Hepatocyte (in vitro differentiated cells): ENCODE measurements around the gene JCHAIN. TPM values are rescaled to one million over a fixed set of nuclear protein-coding genes. Genes with fewer than 3 reads are reported as not detected.

Source experiments
- DNase-seq: peaks from one replicate; pipeline ENCODE4 v3.0.0-alpha.2; 2016; ENCODE audit warnings: low spot score
- H2AFZ ChIP-seq: fragments of 200-600 bp; sonication (generic); 2 replicates; pipeline ENCODE4 v1.6.0; 2016; ENCODE audit warnings: antibody characterized with exemption, mild to moderate bottlenecking
- H3K27ac ChIP-seq: fragments of 200-600 bp; sonication (generic); 2 replicates; pipeline ENCODE4 v1.5.1; 2016; ENCODE audit warnings: mild to moderate bottlenecking
- H3K27me3 ChIP-seq: fragments of 200-600 bp; sonication (generic); 2 replicates; pipeline ENCODE4 v1.6.1; 2016
- H3K36me3 ChIP-seq: fragments of 200-600 bp; sonication (generic); replicated peaks from 2 replicates; pipeline ENCODE4 v1.5.1; 2016; ENCODE audit warnings: low read depth; ENCODE audit not compliant: insufficient read depth
- H3K4me1 ChIP-seq: fragments of 200-600 bp; sonication (generic); 2 replicates; pipeline ENCODE4 v1.5.1; 2016; ENCODE audit warnings: mild to moderate bottlenecking, moderate library complexity; ENCODE audit not compliant: insufficient read depth
- H3K4me2 ChIP-seq: fragments of 200-600 bp; sonication (generic); 2 replicates; pipeline ENCODE4 v1.6.0; 2016
- H3K4me3 ChIP-seq: fragments of 200-600 bp; sonication (generic); 2 replicates; pipeline ENCODE4 v1.5.1; 2016; ENCODE audit warnings: mild to moderate bottlenecking
- H3K79me2 ChIP-seq: fragments of 200-600 bp; sonication (generic); 2 replicates; pipeline ENCODE4 v1.6.0; 2017; ENCODE audit warnings: mild to moderate bottlenecking
- H3K9me2 ChIP-seq: fragments of 200-600 bp; sonication (generic); replicated peaks from 2 replicates; pipeline ENCODE4 v1.6.0; 2017; ENCODE audit warnings: mild to moderate bottlenecking; ENCODE audit not compliant: insufficient read depth
- H3K9me3 ChIP-seq: fragments of 200-600 bp; sonication (generic); 2 replicates; pipeline ENCODE4 v1.5.1; 2016; ENCODE audit warnings: low read depth, mild to moderate bottlenecking
- H4K20me1 ChIP-seq: fragments of 200-600 bp; sonication (generic); 2 replicates; pipeline ENCODE4 v1.6.0; 2016; ENCODE audit warnings: mild to moderate bottlenecking; ENCODE audit not compliant: insufficient read depth, poor library complexity, severe bottlenecking
- CTCF ChIP-seq: fragments of 200-600 bp; sonication (generic); IDR thresholded peaks from 2 replicates; pipeline ENCODE4 v1.5.1; 2016; ENCODE audit warnings: antibody characterized with exemption, mild to moderate bottlenecking; ENCODE audit not compliant: poor library complexity
- EZH2 ChIP-seq: fragments of 200-600 bp; sonication (generic); IDR thresholded peaks from 2 replicates; pipeline ENCODE4 v1.6.1; 2016; ENCODE audit warnings: antibody characterized with exemption, mild to moderate bottlenecking, borderline replicate concordance
- EZH2phosphoT487 ChIP-seq: fragments of 200-600 bp; sonication (generic); IDR thresholded peaks from one replicate; pipeline ENCODE4 v1.6.1; 2018; ENCODE audit warnings: antibody characterized with exemption, mild to moderate bottlenecking, low read depth, moderate library complexity; ENCODE audit not compliant: unreplicated experiment, severe bottlenecking
- WGBS: methylation state at CpG from one replicate; pipeline ENCODE4 v1.1.6; 2016; ENCODE audit warnings: low lambda C conversion rate; ENCODE audit errors: missing lambda C conversion rate; 5-methylcytosine and 5-hydroxymethylcytosine counted together
- polyA plus RNA-seq: library from polyadenylated mRNA; unstranded; fragments of >200 nt; fragmentation: Nextera tagmentation; extraction: Ambion mirVana; gene quantifications from 2 replicates; pipeline ENCODE4 v1.2.1, GENCODE V29; 2016
- total RNA-seq: library from RNA; depleted of rRNA; stranded (reverse); fragments of >200 nt; gene quantifications from 2 replicates; pipeline ENCODE4 v1.2.3, GENCODE V29; 2014

JCHAIN gene
- total and polyA plus RNA-seq, 2 experiments from 2014 or later = not detected

GRCh38 chr4:70628444-70628843, 37.9 kb downstream of the JCHAIN start, which contains the start of gene ENAM:
Gene ENAM, plus strand, starts transcription at chr4:70628744. Its CDS starts 757 bp downstream, at chr4:70629501.
- Histone ChIP-seq H2AFZ (no peak within 1 kb of the TSS), H3K4me2 (no peak within 1 kb of the TSS), H3K9me3 (no peaks in the 10 kb centered on the region), H3K27ac (no peak within 1 kb of the TSS), H3K4me1 (no peaks in the 10 kb centered on the region), H3K4me3 (no peak within 1 kb of the TSS), H3K27me3 (no peaks in the 10 kb centered on the region), H3K36me3 (no peaks in the 10 kb centered on the region), H3K79me2 (no peaks in the 10 kb centered on the region), H4K20me1 (no peaks in the 10 kb centered on the region), H3K9me2 (no peaks in the 10 kb centered on the region)
- no peak for DNase-seq
- no peak for TF ChIP-seq EZH2
- TF ChIP-seq EZH2phosphoT487 = no peak
- TF ChIP-seq CTCF = no peak
- 93% methylated on average over 2 of the region's 2 CpGs for WGBS

DNA sequence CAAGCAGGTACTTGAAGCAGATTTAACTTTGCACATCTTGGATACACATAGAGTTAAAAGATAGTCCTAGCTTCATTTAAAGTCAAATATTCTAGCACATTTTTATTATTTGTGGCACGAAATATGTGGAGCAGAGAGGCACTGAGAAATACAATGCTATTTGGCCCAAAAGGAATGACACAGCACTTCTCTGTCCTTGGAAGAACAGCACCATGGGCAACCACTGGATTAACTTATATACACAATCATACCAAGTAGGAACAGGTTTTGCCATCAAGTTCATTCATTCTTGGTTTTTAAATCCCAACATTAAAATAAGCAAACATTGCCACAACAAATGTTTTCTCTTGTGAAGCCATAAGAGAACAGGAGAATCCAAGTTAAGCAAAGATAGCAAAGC, 38.7 kb downstream of the JCHAIN start:
- H3K9me2 ChIP-seq = no peaks in the 10 kb centered on the region
- TF ChIP-seq EZH2 (no peak), EZH2phosphoT487 (no peak), CTCF (no peak)
- DNase-seq = no peak
- H3K9me3 ChIP-seq = no peaks in the 10 kb centered on the region
- H3K4me3 ChIP-seq = no peak overlapping the region
- WGBS = 97% methylated on average over 1 of the region's 1 CpG
- H3K4me1 ChIP-seq = no peaks in the 10 kb centered on the region
- H3K4me2 ChIP-seq = no peak overlapping the region
- no peaks in the 10 kb centered on the region for H3K36me3 ChIP-seq
- no peaks in the 10 kb centered on the region for H4K20me1 ChIP-seq
- H3K27ac ChIP-seq = no peak overlapping the region
- H2AFZ ChIP-seq = no peak overlapping the region
- H3K27me3 ChIP-seq = no peaks in the 10 kb centered on the region
- H3K79me2 ChIP-seq = no peaks in the 10 kb centered on the region

DNA sequence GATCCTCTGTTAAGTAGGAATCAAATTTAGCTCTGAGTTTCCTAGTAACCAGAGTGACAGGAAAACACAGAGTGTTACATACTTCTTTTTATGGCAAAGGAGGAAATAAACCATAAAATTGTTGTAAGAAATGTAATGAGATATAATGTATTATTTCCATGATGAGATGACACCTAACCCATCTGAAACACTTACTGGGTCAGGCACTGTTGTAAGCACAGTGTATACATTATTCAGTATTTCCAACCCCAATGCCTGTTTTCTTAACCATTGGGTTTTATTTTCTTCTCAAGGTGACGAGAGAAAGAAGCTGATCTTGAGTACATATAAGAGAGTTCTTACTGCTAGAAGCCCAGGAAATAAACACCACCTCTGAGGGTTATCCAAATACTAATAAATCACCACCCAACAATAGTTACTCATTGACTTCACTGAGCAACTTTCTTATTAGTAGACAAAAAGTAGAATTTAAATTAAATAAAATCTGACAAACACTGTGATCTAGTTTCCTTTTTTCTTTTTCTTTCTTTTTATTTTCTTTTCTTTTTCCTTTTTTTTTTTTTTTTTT, 42.0 kb downstream of the JCHAIN start:
- peak overlapping the region; percentile 34 for H3K27ac ChIP-seq
- H3K4me1 ChIP-seq = no peaks in the 10 kb centered on the region
- no peak for TF ChIP-seq CTCF
- TF ChIP-seq EZH2 = no peak
- TF ChIP-seq EZH2phosphoT487 = no peak
- H3K4me2 ChIP-seq = no peak overlapping the region
- H3K4me3 ChIP-seq = no peak overlapping the region
- no peaks in the 10 kb centered on the region for H4K20me1 ChIP-seq
- no peak for DNase-seq
- no peaks in the 10 kb centered on the region for H3K9me2 ChIP-seq
- WGBS = 37% methylated on average over 1 of the region's 1 CpG
- no peaks in the 10 kb centered on the region for H3K27me3 ChIP-seq
- H2AFZ ChIP-seq = peak overlapping the region; percentile 10
- H3K79me2 ChIP-seq = no peaks in the 10 kb centered on the region
- H3K36me3 ChIP-seq = no peaks in the 10 kb centered on the region
- H3K9me3 ChIP-seq = no peaks in the 10 kb centered on the region

DNA sequence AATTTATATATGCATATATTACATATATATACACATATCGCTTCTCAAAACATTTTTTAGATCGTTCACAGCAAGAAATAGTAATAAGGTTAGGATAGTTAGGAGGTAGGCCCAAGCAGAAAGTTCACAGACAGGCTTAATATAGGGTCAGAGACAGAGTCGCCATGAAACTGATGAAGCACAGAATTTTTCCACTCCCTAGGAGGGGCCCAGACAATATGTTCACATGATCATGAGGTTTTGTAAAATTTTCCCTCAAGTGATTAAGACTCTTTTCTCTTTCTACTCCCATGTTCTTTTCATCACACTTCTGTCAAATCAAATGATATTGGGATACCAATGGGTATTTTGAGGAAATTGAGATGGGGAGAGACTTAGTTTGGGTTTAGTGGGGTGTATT, 43.0 kb downstream of the JCHAIN start:
- TF ChIP-seq CTCF (no peak), EZH2 (no peak), EZH2phosphoT487 (no peak)
- Histone ChIP-seq H3K4me2 (no peak overlapping the region), H3K27me3 (no peaks in the 10 kb centered on the region), H3K79me2 (no peaks in the 10 kb centered on the region), H2AFZ (no peak overlapping the region), H3K36me3 (no peaks in the 10 kb centered on the region), H3K9me3 (no peaks in the 10 kb centered on the region), H3K4me1 (no peaks in the 10 kb centered on the region), H4K20me1 (no peaks in the 10 kb centered on the region), H3K27ac (no peak overlapping the region), H3K9me2 (no peaks in the 10 kb centered on the region), H3K4me3 (no peak overlapping the region)
- 100% methylated on average over 3 of the region's 3 CpGs for WGBS
- DNase-seq = no peak
